ENCODE measurements around the gene TBPL1. TPM values are rescaled to one million over a fixed set of nuclear protein-coding genes. Genes with fewer than 3 reads are reported as not detected.

The TBPL1 gene
- total RNA-seq, 1 donor from 2014 or later = 20.7 TPM

- DNase-seq (ENCODE audit: extremely low read depth, low read depth, low spot score) = no peak
Measured at GRCh38 chr6:134034961-134035822, 82.2 kb downstream of the TBPL1 start.

- no peak for DNase-seq (ENCODE audit: extremely low read depth, low read depth, low spot score)
Measured at GRCh38 chr6:134035823-134036296, 82.8 kb downstream of the TBPL1 start.

GRCh38 chr6:134039116-134039515 lies 86.1 kb downstream of the TBPL1 start:
- no peak for DNase-seq (ENCODE audit: extremely low read depth, low read depth, low spot score)

Other genes with a start within 250 kb of the TBPL1 start
- gene TCF21, start 64.1 kb upstream of the TBPL1 start, total RNA-seq = 0.41 and 0.44 TPM in 2 replicates
- 0.68 and 0.82 TPM in 2 replicates for gene SLC2A12, start 99.4 kb downstream of the TBPL1 start, total RNA-seq